Endothelial cell of umbilical vein (primary cell): ENCODE results near the gene CNTNAP2. TPM values are rescaled to one million over a fixed set of nuclear protein-coding genes. Genes with fewer than 3 reads are reported as not detected.

Experiments used
- BruUV-seq: library from RNA; stranded (reverse); fragments of 400-500 nt; replicated peaks from 2 replicates; lab custom pipeline; 2021; lab: Mats Ljungman, UMichigan
- CTCF ChIA-PET: fragments of 300-600, 350-600 bp; sonication (Branson Sonifier 250); formaldehyde crosslinking; loops from one replicate; lab custom pipeline; 2021; ENCODE audit warnings: antibody characterized with exemption, inconsistent platforms; lab: Charles Lee
- POLR2A ChIA-PET: fragments of 300-600, 350-600 bp; sonication (Branson Sonifier 250); formaldehyde crosslinking; loops from one replicate; lab custom pipeline; 2021; ENCODE audit warnings: antibody characterized with exemption, inconsistent platforms; lab: Charles Lee
- DNase-seq: peaks from one replicate; pipeline ENCODE4 v3.0.0-alpha.2; 2011; ENCODE audit warnings: low read depth, low spot score
- FAIRE-seq: peaks from 2 replicates; lab custom pipeline; 2011; peaks lifted over from hg19 to GRCh38; lab: Jason Lieb, UNC
- H2AFZ ChIP-seq: 2 replicates; pipeline ENCODE4 v1.6.0; 2012; ENCODE audit warnings: low read depth, low read length, control low read depth, inconsistent platforms
- H3K27ac ChIP-seq: 2 replicates; pipeline ENCODE4 v1.5.1; 2011; ENCODE audit warnings: low read depth, mild to moderate bottlenecking, control low read depth, low read length, moderate library complexity; ENCODE audit not compliant: insufficient read depth
- H3K27me3 ChIP-seq, 2 experiments: 2 replicates each; pipeline versions ENCODE4 v1.6.0 to v1.6.1; 2011; ENCODE audit warnings: low read length in 2 of 2, mixed read lengths in 1 of 2; ENCODE audit not compliant: control insufficient read depth in 2 of 2, insufficient read depth in 2 of 2
- H3K36me3 ChIP-seq, 2 experiments: 2 replicates in 1 of 2; 3 replicates in 1 of 2; pipeline ENCODE4 v1.5.1; 2011; ENCODE audit warnings: low read length in 2 of 2, mild to moderate bottlenecking in 1 of 2, moderate library complexity in 1 of 2; ENCODE audit not compliant: control insufficient read depth in 2 of 2, insufficient read depth in 2 of 2; ENCODE audit errors: extremely low read depth in 1 of 2
- H3K4me1 ChIP-seq: 3 replicates; pipeline ENCODE4 v1.5.1; 2011; ENCODE audit warnings: mild to moderate bottlenecking, low read length; ENCODE audit not compliant: control insufficient read depth, insufficient read depth; ENCODE audit errors: extremely low read depth
- H3K4me2 ChIP-seq: 2 replicates; pipeline ENCODE4 v1.6.1; 2011; ENCODE audit warnings: low read length, control low read depth, mixed read lengths; ENCODE audit not compliant: insufficient read depth
- H3K4me3 ChIP-seq, 3 experiments: fragments of 200-600 bp in 1 of 3; sonication (generic), shearing (Covaris generic) in 1 of 3; replicated peaks in 1 of 3; 2 replicates each; pipeline ENCODE4 v1.5.1; 2011 to 2016; ENCODE audit warnings: control low read depth in 3 of 3, low read length in 3 of 3, mild to moderate bottlenecking in 2 of 3, inconsistent platforms in 1 of 3, low read depth in 1 of 3, moderate library complexity in 1 of 3; ENCODE audit not compliant: insufficient read depth in 1 of 3
- H3K79me2 ChIP-seq: 2 replicates; pipeline ENCODE4 v1.6.0; 2012; ENCODE audit warnings: low read length, inconsistent platforms; ENCODE audit not compliant: control insufficient read depth, insufficient read depth
- H3K9ac ChIP-seq: replicated peaks from 2 replicates; pipeline ENCODE3; 2011; ENCODE audit warnings: low read length, control low read depth; ENCODE audit not compliant: insufficient read depth; ENCODE audit errors: extremely low read depth
- H3K9me1 ChIP-seq: replicated peaks from 3 replicates; pipeline ENCODE4 v1.6.0; 2011; ENCODE audit warnings: mild to moderate bottlenecking, low read length; ENCODE audit not compliant: control insufficient read depth, insufficient read depth; ENCODE audit errors: extremely low read depth
- H3K9me3 ChIP-seq: replicated peaks from 2 replicates; pipeline ENCODE4 v1.5.1; 2012; ENCODE audit warnings: low read length, inconsistent platforms; ENCODE audit not compliant: control insufficient read depth, insufficient read depth
- H4K20me1 ChIP-seq: replicated peaks from 2 replicates; pipeline ENCODE3; 2011; ENCODE audit warnings: mild to moderate bottlenecking, low read length; ENCODE audit not compliant: control insufficient read depth, insufficient read depth; ENCODE audit errors: extremely low read depth
- CTCF ChIP-seq, 2 donors: IDR thresholded peaks; 1 replicate in 1 of 2; 2 replicates in 1 of 2; pipeline ENCODE4 v1.5.1; 2011; ENCODE audit warnings: low read length in 2 of 2, mild to moderate bottlenecking in 2 of 2, moderate library complexity in 2 of 2, control low read depth in 1 of 2, inconsistent platforms in 1 of 2, low read depth in 1 of 2; ENCODE audit not compliant: insufficient read depth in 1 of 2; ENCODE audit errors: extremely low read depth in 1 of 2
- EZH2 ChIP-seq: IDR thresholded peaks from 2 replicates; pipeline ENCODE4 v1.6.1; 2012; ENCODE audit warnings: borderline replicate concordance, low read depth, mild to moderate bottlenecking, moderate library complexity, low read length, inconsistent platforms; ENCODE audit not compliant: severe bottlenecking
- FOS ChIP-seq: IDR thresholded peaks from 2 replicates; pipeline ENCODE4 v1.6.1; 2011; ENCODE audit warnings: mild to moderate bottlenecking, low read length, moderate library complexity, borderline replicate concordance; ENCODE audit not compliant: insufficient read depth
- GATA2 ChIP-seq: IDR thresholded peaks from 2 replicates; pipeline ENCODE4 v1.7.0; 2011; ENCODE audit warnings: low read depth, mild to moderate bottlenecking, moderate library complexity, mixed read lengths, low read length; ENCODE audit not compliant: insufficient read length, insufficient read depth
- JUN ChIP-seq: IDR thresholded peaks from 2 replicates; pipeline ENCODE4 v1.6.1; 2011; ENCODE audit warnings: borderline replicate concordance, low read depth; ENCODE audit not compliant: insufficient read length, insufficient read depth
- MYC ChIP-seq: IDR thresholded peaks from one replicate; pipeline ENCODE4 v1.6.1; 2011; ENCODE audit warnings: mild to moderate bottlenecking, low read depth, low read length
- POLR2A ChIP-seq: IDR thresholded peaks from 2 replicates; pipeline ENCODE4 v1.6.1; 2012; ENCODE audit warnings: low read depth, mild to moderate bottlenecking, control low read depth, low read length
- POLR2AphosphoS5 ChIP-seq: IDR thresholded peaks from 2 replicates; pipeline ENCODE4 v1.6.1; 2012; ENCODE audit warnings: low read depth, mild to moderate bottlenecking, control low read depth, low read length, moderate library complexity; ENCODE audit not compliant: insufficient read depth
- dilution Hi-C: fragments of 300-500 bp; cut with MboI; formaldehyde crosslinking; loops from one replicate; pipeline ENCODE4 v1.15.0; 2019; ENCODE audit warnings: low sequenced_read_pairs; ENCODE audit not compliant: extremely low pct_ligation_motif_present
- intact Hi-C: fragments of 100-400 bp; cut with micrococcal nuclease; formaldehyde crosslinking; loops from one replicate; pipeline ENCODE4 v1.10.0; 2022
- polyA plus RNA-seq, 4 experiments: library from polyadenylated mRNA; depleted of rRNA in 3 of 4; stranded (reverse) in 3 of 4; unstranded in 1 of 4; fragments of >200 nt; gene quantifications; 2 replicates each; pipeline versions ENCODE4 v1.2.1 to v1.2.3, GENCODE V29; 2011 to 2012; ENCODE audit warnings: missing spikeins in 1 of 4
- total RNA-seq: library from RNA; stranded (reverse); gene quantifications from 2 replicates; pipeline ENCODE4 v1.2.3, GENCODE V29; 2021
- TF ChIP-seq, protein P1 (sequence below): IDR thresholded peaks from 2 replicates; pipeline ENCODE4 v1.6.1; 2011; ENCODE audit not compliant: insufficient read depth, insufficient read length

CNTNAP2 gene
- total and polyA plus RNA-seq, 2 donors (not counting 3 experiments of a cell fraction or from before 2014, with no cell fraction given): not detected

- POLR2A ChIA-PET: no interaction called here
- H3K79me2 ChIP-seq: no peaks in the 10 kb centered on the region
- dilution Hi-C loops: no loop called here
- H4K20me1 ChIP-seq: no peaks in the 10 kb centered on the region
- FAIRE-seq (no peak), DNase-seq (no peak)
- H3K9me3 ChIP-seq: peaks cover 5% of the 10 kb centered on the region
- H3K4me1 ChIP-seq: no peaks in the 10 kb centered on the region
- intact Hi-C loops: no loop called here
- BruUV-seq: no TSS peak
- H3K27me3 ChIP-seq: no peaks in the 10 kb centered on the region
- no peaks in the 10 kb centered on the region for H3K9me1 ChIP-seq
- TF ChIP-seq, protein P1, sequence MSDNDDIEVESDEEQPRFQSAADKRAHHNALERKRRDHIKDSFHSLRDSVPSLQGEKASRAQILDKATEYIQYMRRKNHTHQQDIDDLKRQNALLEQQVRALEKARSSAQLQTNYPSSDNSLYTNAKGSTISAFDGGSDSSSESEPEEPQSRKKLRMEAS: no peak
- TF ChIP-seq CTCF (IDR thresholded peaks at IDR 0.05; ENCODE audit: extremely low read depth in 1 of 2, insufficient read depth in 1 of 2, low read depth in 1 of 2, low read length in 2 of 2) (no peak), EZH2 (no peak), MYC (no peak), GATA2 (no peak), FOS (no peak), JUN (no peak), POLR2A (no peak), POLR2AphosphoS5 (no peak)
- no peak overlapping the region for H3K27ac ChIP-seq
- H3K9ac ChIP-seq: no peak overlapping the region
- CTCF ChIA-PET: no interaction called here
- H3K36me3 ChIP-seq: no peaks in the 10 kb centered on the region
- no peak overlapping the region for H3K4me3 ChIP-seq
- H3K4me2 ChIP-seq: no peak overlapping the region
- H2AFZ ChIP-seq: no peak overlapping the region
Measured at GRCh38 chr7:146740039-146740438, 623.4 kb downstream of the CNTNAP2 start.
